Osteoblast (primary cell): Measurements from ENCODE around the gene SERINC3. TPM values are rescaled to one million over a fixed set of nuclear protein-coding genes. Genes with fewer than 3 reads are reported as not detected.

Source experiments
- DNase-seq: peaks from one replicate; pipeline ENCODE4 v3.0.0; 2011; ENCODE audit warnings: low spot score, mixed read lengths; ENCODE audit not compliant: insufficient read length; ENCODE audit errors: missing footprints
- H2AFZ ChIP-seq: 2 replicates; pipeline ENCODE4 v1.6.0; 2011; ENCODE audit warnings: mild to moderate bottlenecking, low read length
- H3K27ac ChIP-seq: 2 replicates; pipeline ENCODE4 v1.5.1; 2011; ENCODE audit warnings: mild to moderate bottlenecking, low read depth, low read length, moderate library complexity
- H3K27me3 ChIP-seq: 2 replicates; pipeline ENCODE4 v1.6.0; 2012; ENCODE audit warnings: mild to moderate bottlenecking, control low read depth, inconsistent platforms, low read length, moderate library complexity; ENCODE audit not compliant: insufficient read depth
- H3K36me3 ChIP-seq: 2 replicates; pipeline ENCODE4 v1.5.1; 2011; ENCODE audit warnings: mild to moderate bottlenecking, low read length, control low read depth, moderate library complexity; ENCODE audit not compliant: insufficient read depth
- H3K4me1 ChIP-seq: 2 replicates; pipeline ENCODE4 v1.5.1; 2011; ENCODE audit warnings: mild to moderate bottlenecking, low read length, control low read depth, moderate library complexity; ENCODE audit not compliant: insufficient read depth
- H3K4me2 ChIP-seq: 2 replicates; pipeline ENCODE4 v1.6.0; 2011; ENCODE audit warnings: mild to moderate bottlenecking, low read length; ENCODE audit not compliant: insufficient read depth
- H3K4me3 ChIP-seq: fragments of 200-600 bp; sonication (generic); 3 replicates; pipeline ENCODE4 v1.5.1; 2012; ENCODE audit warnings: mild to moderate bottlenecking, low read length, inconsistent platforms; ENCODE audit not compliant: insufficient read depth
- H3K79me2 ChIP-seq: 2 replicates; pipeline ENCODE4 v1.6.0; 2012; ENCODE audit warnings: mild to moderate bottlenecking, low read length, control low read depth, inconsistent platforms; ENCODE audit not compliant: insufficient read depth
- H3K9me3 ChIP-seq: 2 replicates; pipeline ENCODE4 v1.5.1; 2011; ENCODE audit warnings: low read depth, low read length, control low read depth
- H4K20me1 ChIP-seq: 2 replicates; pipeline ENCODE4 v1.6.0; 2012; ENCODE audit warnings: mild to moderate bottlenecking, low read length, control low read depth; ENCODE audit not compliant: insufficient read depth
- CTCF ChIP-seq: IDR thresholded peaks from 2 replicates; pipeline ENCODE4 v1.5.1; 2011; ENCODE audit warnings: mild to moderate bottlenecking, low read depth, low read length, moderate library complexity; ENCODE audit errors: extremely low read depth
- total RNA-seq: library from RNA; depleted of rRNA; stranded (reverse); fragments of >200 nt; gene quantifications from 2 replicates; pipeline ENCODE4 v1.2.3, GENCODE V29; 2012

SERINC3 gene
- total RNA-seq, 1 donor: 167 TPM

GRCh38 chr20:44488551-44488950 is 33.3 kb downstream of the SERINC3 start:
- no peaks in the 10 kb centered on the region for H4K20me1 ChIP-seq
- peaks cover 72% of the 10 kb centered on the region for H3K36me3 ChIP-seq
- no peak for DNase-seq
- no peak overlapping the region for H3K4me2 ChIP-seq
- no peak overlapping the region for H3K4me3 ChIP-seq
- no peaks in the 10 kb centered on the region for H3K9me3 ChIP-seq
- no peak overlapping the region for H2AFZ ChIP-seq
- no peaks in the 10 kb centered on the region for H3K79me2 ChIP-seq
- H3K27me3 ChIP-seq: no peaks in the 10 kb centered on the region
- H3K4me1 ChIP-seq: peaks cover 21% of the 10 kb centered on the region
- H3K27ac ChIP-seq: no peak overlapping the region
- TF ChIP-seq CTCF: no peak

DNA sequence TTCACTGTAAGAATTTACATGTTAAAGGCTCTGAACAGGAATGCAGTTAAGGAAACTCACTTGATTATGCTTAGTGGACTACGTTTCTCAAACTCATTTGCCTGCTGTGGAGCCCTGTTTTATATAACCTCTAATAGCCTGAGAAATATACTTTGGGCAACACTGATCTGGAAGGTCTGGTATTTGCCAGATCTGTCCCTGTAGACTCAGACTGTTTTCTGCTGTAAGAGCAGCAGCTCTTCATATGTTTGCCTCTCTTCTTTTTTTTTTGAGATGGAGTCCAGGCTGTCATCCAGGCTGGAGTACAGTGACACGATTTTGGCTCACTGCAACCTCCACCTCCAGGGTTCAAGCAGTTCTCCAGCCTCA is 36.1 kb downstream of the SERINC3 start:
- Histone ChIP-seq H3K27ac (no peak overlapping the region), H4K20me1 (no peaks in the 10 kb centered on the region), H3K4me1 (no peaks in the 10 kb centered on the region), H3K79me2 (no peaks in the 10 kb centered on the region), H3K36me3 (peaks cover 68% of the 10 kb centered on the region), H3K4me3 (no peak overlapping the region), H3K27me3 (no peaks in the 10 kb centered on the region), H3K4me2 (no peak overlapping the region), H3K9me3 (no peaks in the 10 kb centered on the region), H2AFZ (no peak overlapping the region)
- no peak for TF ChIP-seq CTCF
- no peak for DNase-seq

DNA sequence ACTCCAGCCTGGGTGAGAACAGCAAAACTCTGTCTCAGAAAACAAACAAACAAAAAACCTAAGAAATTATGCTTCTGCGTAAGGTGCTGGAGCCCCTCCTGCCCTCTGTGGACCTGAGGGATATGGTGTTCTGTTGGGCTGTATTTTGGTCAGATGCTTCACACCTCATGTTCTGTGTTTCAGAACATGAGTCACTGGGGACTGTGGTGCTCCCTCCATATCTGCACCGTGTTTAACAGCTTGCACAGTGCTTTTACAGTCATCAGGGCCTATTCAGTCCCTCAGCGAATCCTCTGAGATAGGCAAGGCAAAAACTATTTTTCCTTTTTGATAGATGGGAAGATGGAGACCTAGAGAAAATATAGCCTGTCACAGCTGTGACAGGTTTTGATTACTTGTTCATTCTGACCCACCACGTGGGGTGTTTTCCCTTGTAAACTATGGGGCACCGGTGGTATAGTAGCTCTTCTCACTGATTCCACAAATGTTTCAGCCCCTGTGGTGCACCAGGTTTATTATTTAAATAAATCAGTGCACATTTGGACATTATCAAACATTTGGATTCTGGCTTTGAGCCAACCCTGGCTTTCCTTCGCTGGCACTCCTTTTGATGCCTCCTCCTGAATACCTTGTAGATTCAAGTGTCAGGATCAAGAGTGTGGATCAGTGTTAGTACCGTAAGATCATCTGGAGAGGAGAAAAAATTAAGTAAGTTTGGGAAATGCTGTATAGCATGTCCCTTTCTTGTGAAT is 36.6 kb downstream of the SERINC3 start:
- Histone ChIP-seq H3K27me3 (no peaks in the 10 kb centered on the region), H3K79me2 (no peaks in the 10 kb centered on the region), H3K4me1 (no peaks in the 10 kb centered on the region), H4K20me1 (no peaks in the 10 kb centered on the region), H3K36me3 (peaks cover 68% of the 10 kb centered on the region), H3K4me2 (no peak overlapping the region), H3K9me3 (no peaks in the 10 kb centered on the region), H3K27ac (no peak overlapping the region), H2AFZ (no peak overlapping the region), H3K4me3 (no peak overlapping the region)
- DNase-seq: no peak
- no peak for TF ChIP-seq CTCF

GRCh38 chr20:44483112-44483511 is 38.8 kb downstream of the SERINC3 start:
- H3K36me3 ChIP-seq: peaks cover 48% of the 10 kb centered on the region
- no peaks in the 10 kb centered on the region for H4K20me1 ChIP-seq
- DNase-seq: no peak
- TF ChIP-seq CTCF: no peak
- no peak overlapping the region for H3K4me3 ChIP-seq
- H3K4me1 ChIP-seq: no peaks in the 10 kb centered on the region
- H3K27ac ChIP-seq: no peak overlapping the region
- H3K27me3 ChIP-seq: no peaks in the 10 kb centered on the region
- peaks cover 3% of the 10 kb centered on the region for H3K79me2 ChIP-seq
- H3K9me3 ChIP-seq: no peaks in the 10 kb centered on the region
- no peak overlapping the region for H2AFZ ChIP-seq
- H3K4me2 ChIP-seq: no peak overlapping the region
